Neural progenitor cell (in vitro differentiated cells): ENCODE measurements around the gene RECK.

Experiments used
- EZH2 ChIP-seq: fragments of 200-600 bp; sonication (generic); IDR thresholded peaks from 2 replicates; pipeline ENCODE4 v1.6.1; 2017; ENCODE audit warnings: antibody characterized with exemption, mild to moderate bottlenecking, moderate library complexity
- TF ChIP-seq, protein P1 (sequence below): fragments of 200-600 bp; sonication (generic); IDR thresholded peaks from 2 replicates; pipeline ENCODE4 v1.5.1; 2017; ENCODE audit warnings: antibody characterized with exemption, mild to moderate bottlenecking

DNA sequence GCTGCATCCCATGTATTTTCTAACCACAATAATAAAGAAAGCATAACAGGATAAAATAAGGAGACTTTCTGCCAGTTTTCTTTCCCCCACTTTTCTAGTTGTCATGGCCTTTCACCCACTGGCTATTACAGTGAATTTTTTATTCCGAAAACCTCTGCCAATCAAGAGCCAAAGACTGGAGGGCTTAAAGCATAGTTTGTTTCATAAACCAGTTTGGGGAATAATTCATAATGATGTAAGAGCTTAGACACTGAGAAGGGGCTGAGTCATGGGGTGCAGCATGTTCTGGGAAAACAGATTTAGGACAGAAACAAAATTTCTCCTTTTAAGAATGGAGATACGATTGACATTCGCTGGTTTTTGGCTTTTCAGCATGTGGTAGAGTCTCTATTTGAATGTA, 95.4 kb downstream of the RECK start:
- no peak for TF ChIP-seq EZH2
- TF ChIP-seq, protein P1, sequence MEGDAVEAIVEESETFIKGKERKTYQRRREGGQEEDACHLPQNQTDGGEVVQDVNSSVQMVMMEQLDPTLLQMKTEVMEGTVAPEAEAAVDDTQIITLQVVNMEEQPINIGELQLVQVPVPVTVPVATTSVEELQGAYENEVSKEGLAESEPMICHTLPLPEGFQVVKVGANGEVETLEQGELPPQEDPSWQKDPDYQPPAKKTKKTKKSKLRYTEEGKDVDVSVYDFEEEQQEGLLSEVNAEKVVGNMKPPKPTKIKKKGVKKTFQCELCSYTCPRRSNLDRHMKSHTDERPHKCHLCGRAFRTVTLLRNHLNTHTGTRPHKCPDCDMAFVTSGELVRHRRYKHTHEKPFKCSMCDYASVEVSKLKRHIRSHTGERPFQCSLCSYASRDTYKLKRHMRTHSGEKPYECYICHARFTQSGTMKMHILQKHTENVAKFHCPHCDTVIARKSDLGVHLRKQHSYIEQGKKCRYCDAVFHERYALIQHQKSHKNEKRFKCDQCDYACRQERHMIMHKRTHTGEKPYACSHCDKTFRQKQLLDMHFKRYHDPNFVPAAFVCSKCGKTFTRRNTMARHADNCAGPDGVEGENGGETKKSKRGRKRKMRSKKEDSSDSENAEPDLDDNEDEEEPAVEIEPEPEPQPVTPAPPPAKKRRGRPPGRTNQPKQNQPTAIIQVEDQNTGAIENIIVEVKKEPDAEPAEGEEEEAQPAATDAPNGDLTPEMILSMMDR = no peak
